GM19372 (cell line): ENCODE measurements around the gene CCDC152.

ENCODE experiments used
- ATAC-seq: cut with Tn5 transposase; IDR thresholded peaks from one replicate; pipeline ENCODE4 v1.9.1; 2021; ENCODE audit warnings: mild to moderate bottlenecking, low read depth, moderate library complexity; ENCODE audit not compliant: unreplicated experiment

The CCDC152 gene

DNA sequence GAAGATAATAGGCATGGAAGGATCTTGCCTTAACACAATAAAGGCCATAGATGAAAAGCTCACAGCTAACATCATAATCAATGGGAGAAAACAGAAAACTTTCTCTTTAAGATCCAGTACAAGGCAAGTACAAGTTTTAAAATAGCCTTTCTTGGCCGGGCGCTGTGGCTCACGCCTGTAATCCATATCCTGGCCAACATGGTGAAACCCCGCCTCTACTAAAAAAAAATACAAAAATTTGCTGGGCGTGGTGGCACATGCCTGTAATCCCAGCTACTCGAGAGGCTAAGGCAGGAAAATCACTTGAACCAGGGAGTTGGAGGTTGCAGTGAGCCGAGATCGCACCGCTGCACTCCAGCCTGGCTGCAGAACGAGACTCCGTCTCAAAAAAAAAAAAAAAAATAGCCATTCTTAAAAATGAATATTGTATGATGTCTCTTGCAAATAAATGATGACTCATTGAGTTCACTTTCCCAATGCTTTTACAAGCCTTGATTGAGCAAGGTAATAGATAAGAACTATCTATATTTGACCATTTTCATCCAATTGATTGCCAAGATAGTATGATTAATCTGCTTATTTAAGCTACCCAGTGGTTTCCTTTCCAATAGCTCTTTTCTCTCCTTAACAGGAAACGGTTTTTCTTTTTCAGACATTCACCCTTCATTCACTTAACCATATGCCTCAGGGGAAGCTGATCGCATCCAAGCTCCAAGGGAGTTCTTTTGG is 15.8 kb downstream of the CCDC152 start:
- no peak for ATAC-seq

DNA sequence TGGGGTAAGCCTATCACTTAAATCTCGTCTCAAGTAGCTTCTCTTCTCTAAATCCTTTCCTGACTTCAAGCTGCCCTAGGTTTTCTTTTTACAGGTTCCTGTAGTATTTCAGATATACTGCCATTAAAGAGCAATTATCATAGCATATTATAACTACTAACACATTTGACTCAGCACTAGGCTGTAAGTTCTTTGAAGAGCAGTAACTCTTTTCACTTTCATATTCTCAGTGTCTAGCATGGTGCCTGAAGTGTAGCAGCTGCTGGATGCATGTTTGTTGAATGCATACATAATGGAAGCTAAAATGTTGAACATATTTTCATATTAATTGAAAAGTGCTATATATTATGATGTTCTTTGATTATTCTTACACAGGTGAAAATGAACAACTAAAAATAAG is 22.5 kb downstream of the CCDC152 start:
- peak; percentile 72 for ATAC-seq

DNA sequence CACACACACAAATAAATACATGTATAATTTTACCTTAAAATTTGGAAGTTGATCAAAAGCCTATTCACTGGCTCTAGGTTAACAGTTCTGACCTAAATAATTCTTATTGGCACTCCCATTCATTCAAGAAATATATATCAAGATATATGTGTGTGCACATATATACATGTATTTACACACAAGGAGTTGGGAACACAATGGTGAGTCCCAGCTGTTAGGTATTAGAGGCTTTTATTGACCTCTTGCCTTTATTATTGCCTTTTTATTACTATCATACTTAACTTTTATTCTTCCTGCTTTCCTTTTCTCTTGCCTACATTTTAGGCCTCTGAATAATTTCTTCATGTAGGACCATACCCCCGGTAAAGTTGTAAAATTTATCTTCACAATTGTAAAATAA is 25.0 kb downstream of the CCDC152 start:
- ATAC-seq, result no peak

DNA sequence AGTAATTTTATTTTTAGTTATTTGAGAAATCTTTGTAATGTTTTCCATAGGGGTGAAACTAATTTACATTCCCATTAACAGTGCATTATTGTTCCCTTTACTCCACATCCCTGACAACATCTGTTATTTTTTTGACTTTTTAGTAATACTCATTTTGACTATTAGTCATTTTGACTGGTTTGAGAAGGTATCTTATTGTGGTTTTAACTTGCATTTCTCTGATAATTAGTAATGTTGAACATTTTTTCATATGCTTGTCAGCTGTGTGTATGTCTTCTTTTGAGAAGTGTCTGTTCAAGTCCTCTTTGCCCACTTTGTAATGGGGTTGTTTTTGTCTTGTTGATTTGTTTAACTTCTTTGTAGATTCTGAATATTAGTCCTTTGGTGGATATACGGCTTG is 27.5 kb downstream of the CCDC152 start:
- no peak for ATAC-seq

DNA sequence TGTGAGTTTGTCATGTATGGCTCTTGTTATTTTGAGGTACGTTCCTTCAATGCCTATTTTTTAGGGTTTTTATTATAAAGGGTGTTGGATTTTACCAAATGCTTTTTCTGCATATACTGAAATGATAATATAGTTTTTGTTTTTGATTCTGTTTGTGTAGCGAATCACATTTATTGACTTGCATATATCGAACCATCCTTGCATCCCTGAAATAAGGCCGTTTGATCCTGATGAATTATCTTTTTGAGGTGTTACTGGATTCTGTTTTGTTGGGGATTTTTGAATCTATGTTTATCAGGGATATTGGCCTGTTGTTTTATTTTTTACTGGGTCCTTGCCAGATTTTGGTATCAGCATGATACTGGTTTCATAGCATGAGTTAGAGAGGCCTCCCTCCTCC is 29.1 kb downstream of the CCDC152 start:
- no peak for ATAC-seq

DNA sequence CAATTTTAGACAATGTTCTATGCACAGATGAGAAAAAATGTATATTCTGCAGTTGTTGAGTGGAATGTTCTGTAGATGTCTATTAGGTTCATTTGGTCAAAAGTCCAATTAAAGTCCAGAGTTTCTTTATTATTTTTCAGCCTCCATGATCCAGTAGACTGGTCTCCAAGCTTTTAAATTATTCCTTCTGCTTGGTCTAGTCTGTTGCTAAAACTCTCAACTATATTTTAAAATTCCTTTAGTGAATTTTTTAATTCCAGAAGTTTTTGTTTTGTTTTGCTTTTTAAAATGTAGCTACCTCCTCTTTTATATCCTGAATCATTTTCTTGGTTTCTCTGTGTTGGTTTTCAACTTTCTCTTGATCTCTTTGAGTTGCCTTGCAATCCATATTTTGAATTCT is 30.5 kb downstream of the CCDC152 start:
- ATAC-seq, result no peak

DNA sequence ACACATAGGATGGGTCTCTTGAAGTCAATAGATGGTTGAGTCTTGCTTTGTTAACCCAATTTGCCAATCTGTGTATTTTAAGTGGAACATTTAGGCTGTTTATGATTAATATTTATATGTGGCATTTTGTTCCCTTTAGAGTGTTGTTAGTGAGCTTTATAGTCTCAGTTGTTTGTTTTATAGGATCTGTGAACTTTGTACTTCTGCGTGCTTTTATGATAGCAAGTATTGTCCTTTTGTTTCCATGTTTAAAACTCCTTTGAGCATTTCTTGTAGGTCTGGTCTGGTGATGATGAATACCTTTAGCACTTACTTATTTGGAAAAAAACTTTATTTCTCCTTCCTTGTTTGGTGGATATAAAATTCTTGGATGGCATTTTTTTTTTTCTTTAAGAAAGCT is 31.2 kb downstream of the CCDC152 start:
- no peak for ATAC-seq

DNA sequence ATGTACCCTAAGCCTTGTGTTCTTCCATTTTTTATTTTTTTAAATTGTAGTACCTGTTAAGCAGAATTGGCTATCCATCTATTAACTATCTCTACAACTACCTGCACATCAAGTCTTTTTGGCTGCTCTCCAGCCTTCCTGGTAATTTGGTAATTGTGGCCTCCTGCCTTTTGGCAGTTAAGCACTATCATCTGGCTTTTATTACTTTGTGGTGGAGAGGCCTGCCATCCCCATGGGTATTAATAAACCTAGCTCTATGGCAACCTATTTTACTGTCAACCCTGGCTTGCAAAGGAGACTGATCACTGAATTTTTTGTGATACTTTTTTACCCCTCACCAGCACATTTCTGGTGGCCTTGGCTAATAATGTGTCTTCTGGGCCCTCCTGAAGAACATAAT is 34.5 kb downstream of the CCDC152 start:
- ATAC-seq, result no peak

DNA sequence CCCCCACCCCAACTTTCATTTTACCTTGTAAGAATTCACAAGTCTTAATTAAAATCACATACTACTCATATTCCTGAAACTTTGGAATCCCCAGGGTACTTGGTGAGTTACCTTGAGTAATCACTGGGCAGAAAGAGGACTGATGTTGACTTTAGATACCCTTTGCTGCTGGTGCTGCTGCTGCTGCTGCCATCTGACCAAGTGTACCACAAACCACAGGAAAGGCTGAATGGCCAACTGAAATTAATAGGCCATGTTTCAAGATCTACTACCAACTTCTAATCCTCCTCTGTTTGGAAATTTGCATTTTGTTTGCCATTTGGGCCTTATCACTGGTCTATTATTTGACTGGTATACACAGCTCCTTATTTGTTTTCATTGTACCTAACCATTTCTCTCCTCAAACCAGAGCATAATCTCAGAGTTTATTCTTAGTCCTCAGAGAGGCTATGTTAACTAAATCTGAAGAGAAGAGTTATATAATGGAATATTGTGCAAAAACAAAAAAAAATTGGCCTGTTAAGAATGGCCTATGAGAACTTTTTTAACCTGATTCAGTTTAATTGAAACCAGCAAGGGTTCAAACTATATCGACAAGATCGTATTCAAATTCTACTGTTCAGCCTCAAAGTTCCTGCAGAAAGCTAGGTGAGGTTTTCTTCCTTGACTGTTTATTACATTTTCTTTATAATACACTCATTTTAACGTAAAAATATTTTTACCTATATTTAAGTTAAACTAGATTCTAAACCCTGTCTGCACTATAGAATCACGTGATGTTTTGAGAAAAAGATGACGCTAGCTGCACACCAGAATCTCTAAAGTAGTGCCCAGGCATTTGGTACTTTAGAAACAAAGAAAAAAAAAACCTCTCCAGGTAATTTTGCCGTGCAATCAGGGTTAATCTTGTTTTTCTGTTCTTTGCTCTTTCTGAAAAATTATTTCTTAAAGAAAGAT is 41.9 kb downstream of the CCDC152 start:
- ATAC-seq, result no peak

DNA sequence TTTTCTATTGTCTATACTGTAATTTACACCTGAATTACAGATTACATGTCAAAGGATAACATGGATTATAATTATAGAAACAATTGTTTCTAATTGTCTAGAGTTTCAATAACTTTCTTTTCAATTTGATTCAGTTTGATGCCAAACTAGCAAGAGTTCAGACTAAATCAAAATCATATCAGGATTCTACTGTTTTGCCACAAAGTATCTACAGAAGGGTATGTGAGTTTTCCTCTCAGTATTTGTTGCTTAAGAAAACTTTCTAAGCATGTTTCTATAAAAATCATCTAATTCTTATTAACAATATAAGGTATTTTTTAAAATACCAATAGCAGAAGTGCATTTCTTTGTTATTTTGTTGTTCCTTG is 42.6 kb downstream of the CCDC152 start:
- ATAC-seq, result no peak

DNA sequence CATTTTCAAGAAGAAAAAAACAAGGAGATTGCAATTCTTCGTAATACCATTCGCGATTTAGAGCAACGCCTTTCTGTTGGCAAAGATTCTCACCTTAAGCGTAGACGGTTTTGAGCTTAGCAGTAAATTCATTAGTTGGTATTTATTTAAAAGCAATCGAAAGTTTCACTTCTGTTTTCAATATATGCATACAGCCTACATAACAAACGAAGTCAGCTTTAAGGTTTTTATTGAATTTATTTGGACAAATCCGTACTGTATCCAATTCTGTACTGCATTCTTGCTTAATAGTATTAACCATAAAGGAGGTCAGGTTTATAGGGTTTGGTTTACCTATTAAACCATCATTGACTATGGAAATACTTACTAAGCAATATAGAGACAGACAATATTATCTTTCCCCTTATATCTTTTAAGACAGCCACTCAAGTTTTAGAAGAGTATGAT is 43.1 kb downstream of the CCDC152 start:
- no peak for ATAC-seq

DNA sequence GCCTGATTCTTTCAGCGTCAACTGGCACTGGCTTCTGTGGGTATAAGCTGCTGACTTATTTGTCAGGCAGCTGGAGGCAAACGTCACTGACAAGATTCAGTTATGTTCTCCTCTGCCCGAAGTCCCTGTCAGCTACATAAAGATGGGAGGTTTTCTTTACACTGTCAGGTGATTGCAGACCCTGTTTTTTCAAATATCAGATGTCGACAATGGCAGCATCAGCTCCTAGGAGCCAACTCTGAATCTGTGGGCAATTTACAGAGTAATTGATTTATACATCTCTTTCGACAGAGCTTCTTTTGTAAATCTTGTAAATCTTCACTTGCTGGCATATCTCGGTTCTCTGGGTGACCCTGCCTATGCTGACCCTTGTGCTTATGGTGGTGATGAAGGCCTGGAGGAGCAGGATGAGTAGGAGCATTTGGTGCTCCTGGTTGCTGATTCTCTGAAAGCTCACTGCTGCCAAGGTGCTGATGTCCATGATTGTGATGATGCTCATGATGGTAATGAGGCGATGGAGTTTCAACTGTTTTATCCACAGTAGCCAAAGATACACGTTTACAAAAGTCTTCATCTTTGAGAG is 44.2 kb downstream of the CCDC152 start:
- ATAC-seq, result no peak

DNA sequence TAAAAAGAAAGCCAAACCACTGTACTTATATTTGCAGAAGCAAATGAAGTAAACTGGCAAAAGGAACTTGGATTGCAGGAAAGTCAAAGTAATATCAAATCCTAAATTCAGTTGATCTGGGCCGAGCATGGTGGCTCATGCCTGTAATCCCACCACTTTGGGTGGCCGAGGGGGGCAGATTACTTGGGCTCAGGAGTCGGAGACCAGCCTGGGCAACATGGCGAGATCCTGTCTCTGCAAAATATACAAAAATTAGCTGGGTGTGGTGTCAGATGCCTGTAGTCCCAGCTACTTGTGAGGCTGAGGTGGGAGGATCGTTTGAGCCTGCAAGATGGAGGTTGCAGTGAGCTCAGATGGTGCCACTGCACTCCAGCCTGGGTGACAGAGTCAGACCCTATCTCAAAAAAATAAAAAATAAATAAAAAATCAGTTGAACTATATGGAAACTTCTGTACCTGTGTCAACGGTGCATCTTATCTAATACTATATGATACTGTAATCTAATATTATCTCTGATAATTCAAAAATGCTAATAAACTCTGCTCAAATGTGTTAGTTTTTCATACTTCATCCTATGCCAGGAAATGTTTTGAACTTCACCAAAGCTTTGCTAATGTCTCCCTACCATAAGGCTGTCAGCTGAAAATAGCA is 45.0 kb downstream of the CCDC152 start:
- no peak for ATAC-seq

DNA sequence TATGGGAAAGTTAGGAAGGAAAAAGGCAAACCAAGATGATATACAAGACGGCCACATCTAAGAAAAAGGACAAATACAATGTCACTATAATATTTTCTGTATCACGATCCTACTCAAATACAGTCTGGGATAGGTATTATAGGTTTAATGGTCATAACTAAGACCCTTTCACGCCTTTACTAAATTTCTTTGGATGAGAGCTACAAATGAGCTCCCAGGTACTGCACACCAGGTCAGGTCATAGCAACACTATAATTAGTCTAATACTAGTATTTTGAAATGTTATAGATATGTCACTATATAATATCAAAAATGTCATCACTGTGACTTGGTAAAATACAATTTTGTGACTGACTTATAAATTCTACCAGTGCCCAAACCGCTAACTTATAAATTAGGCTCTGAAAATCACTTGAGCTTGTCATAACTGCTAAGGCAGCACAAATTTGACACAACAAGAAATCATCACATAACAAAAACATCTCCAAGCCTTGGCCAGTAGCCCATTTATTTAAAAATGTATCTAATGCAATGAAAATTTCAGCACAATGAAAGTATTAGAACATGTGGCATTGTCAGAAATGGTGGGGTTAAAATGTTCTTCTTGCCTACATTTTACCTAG is 48.2 kb downstream of the CCDC152 start:
- no peak for ATAC-seq

DNA sequence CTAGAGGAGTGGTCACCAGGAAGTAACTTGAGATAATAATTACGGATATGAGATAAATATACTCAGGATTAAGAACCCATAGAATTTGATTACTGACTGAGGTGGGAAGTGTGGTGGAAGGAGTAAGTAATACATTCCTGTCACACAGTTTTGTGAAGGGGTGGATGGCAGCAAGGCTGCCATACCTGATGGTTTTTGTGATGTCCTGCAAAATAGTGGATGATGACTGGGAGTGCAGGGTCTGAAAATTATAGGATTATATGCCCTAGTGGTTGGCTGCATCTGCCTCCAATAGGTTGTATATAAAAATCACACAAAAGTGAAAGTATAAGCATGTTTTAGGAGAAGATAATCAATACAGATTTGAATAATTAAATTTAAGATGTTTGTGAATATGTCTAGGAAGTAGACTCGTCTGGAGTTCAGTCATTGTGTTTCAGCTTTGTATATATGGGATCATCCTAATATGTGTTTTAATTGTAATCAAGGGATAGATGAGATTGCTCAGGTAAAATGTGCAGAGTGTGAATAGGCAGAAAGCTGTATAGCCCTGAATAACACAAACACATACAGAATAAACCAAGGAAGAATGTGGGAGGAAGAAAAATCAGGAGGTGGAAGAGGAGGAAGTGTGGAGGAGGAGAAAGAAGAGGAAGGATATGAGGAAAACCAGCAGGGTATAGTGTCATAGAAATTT is 49.5 kb downstream of the CCDC152 start:
- ATAC-seq, result no peak

DNA sequence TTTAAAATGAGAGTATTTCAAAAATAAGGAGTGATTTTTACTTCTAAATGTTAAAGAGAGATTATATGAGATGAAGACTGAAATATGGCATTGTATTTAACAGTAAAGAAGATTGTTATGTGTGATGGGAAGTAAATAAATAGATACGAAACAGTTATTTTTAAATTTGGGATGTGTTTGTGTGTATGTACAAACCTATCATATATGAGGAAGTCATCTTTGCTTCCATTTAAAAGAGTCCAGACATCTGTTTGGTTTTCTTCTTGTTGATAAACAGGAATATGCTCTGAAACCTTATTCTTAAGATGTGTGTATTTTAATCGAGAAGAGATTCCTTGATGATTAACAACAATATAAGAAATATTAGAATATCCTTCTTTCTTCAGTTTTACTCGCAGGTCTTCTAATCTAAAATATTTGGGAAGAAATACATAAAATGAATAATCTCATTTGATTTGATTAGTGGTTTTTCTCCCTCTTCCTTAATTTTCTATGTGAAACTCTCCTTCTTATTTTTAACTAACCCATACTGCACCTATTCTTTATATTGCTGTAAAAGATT is 50.2 kb downstream of the CCDC152 start:
- no peak for ATAC-seq

DNA sequence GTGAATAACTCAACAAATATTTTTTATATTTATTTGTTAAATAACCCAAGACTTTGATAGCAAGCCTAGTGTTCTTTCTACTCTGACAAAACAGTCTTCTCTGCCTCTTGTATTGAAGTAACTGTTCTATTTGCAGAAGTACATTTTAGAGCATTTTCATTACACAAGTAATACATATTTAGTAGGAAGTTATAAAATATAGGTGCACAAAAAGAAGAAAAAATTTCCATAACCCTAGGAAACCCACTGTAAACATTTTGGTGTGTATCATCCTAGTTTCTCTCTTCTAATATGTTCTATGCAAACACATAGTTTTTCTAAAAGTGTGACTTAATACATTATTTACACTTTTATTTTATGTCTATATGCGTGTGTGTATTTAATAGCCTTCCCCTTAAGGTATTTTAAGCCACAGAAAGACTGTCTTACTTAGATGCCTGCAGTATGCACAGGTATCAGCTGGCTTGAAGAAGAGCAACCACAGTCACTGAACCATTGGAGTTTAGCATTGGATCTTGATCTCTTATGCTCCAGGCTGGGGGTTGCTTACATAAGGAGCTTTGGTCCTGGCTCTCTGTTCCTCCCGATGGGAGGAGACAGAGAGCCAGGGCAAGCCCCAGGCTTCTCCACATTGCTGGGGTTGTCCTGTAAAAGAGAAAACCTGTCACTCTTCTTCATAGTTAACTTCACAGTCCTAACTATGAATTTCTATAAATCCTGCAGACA is 51.3 kb downstream of the CCDC152 start:
- ATAC-seq, result no peak

DNA sequence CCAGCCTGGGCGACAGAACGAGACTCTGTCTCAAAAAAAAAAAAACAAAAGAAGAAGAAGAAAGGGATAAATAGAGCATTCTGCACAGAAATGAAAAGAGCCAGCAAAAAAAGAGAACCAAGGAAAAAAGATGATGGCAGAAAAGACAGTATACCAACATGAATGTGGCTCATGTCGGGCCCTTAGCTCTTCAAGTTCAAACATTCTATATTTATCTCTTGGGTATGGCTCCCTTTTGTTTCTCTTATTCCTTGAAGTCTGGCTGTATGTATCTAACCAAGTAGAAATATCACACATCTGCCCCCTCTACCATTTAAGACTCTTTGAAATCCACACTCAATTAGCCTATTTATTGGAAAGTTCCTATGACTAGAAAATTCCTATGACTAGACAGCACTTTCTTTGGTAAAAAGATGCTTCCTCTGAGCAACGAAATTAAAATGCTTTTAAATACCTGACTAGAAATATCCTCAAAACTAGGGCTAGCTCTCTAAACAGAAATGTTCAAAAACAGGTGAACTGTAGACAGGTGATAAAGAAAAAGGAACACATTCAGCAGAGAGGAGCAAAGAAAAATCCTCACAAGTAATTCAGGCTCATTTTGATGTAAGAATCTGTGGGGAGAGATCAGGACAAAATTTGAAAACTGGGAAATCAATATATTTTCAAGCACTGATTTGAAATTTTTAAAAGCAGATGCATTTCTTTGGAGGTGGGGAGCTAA is 52.4 kb downstream of the CCDC152 start:
- no peak for ATAC-seq
